Stimulated activated CD4-positive, alpha-beta T cell treated with anti-CD3 and anti-CD28 coated beads, Interleukin-1b, Interleukin-23, amount 100 ng/mL, for 4 hours (primary cell): ENCODE measurements around the gene ODF4.
"Not testable (repeated sequence)": the region's sequence is repeated elsewhere in the genome, so short reads cannot be mapped to it uniquely, and the experiment has no call there.

Experiments used
- DNase-seq, 2 donors: peaks; one replicate each; pipeline ENCODE4 v3.0.0-alpha.2; 2020; ENCODE audit warnings: low read depth in 2 of 2

Gene ODF4

GRCh38 chr17:8326511-8327302 lies 12.9 kb upstream of the ODF4 start:
- no peak for DNase-seq

DNA sequence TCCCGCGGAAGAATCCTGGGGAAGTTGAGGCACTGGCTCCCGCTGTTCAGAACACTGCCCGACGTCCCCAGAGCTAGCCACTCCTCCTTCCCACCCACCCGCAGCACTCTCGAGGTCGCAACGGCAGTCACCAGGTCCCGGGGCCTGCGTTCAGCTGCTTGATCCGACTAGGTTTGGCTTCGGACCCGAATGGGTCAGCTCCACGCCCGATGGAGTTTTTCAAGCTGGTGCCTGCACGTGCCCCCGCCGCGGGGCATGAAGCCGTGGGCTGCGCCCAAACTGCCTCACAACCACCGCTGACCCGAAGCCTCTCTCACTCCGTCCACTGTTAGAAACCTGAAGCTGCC lies 12.4 kb upstream of the ODF4 start:
- DNase-seq: no peak

DNA sequence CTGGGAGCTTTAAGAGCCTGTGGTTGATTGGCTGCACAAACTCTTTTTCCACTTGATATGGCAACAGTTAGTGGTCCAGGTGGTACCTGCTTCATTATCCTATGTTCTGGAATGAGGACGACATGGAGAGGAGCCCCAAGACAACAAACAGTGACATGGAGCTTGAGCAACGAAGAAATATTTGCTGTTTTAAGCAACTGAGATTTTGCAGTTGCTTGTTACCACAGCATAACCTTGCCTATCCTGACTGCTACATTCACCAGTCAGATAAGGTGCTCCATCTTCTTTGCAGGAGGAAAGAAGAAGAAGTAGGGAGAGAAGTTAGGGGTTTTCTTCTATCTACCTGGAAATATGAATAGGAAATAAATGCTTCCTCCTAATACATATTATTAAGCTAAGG lies 7.5 kb upstream of the ODF4 start:
- DNase-seq: no peak

- DNase-seq: no peak
Observed at GRCh38 chr17:8332688-8333087, 7.0 kb upstream of the ODF4 start.

DNA sequence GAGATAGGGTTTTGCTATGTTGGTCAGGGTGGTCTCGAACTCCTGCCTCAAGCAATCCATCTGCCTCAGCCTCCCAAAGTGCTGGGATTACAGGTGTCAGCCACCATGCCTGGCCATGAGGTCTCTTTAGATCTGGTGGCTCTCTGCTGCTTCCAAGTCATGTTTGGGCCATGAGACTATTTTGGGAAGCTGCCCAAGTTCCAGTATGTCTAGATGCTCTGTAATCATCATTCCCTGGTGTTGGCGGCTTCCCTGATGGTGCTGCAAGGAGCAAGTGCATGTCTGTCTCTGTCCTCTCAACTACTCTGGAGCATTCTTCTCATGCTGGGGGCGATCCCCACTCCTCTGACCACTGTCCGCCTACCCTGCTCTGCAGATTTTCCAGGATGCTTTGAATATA lies 6.4 kb upstream of the ODF4 start:
- DNase-seq: no peak

DNA sequence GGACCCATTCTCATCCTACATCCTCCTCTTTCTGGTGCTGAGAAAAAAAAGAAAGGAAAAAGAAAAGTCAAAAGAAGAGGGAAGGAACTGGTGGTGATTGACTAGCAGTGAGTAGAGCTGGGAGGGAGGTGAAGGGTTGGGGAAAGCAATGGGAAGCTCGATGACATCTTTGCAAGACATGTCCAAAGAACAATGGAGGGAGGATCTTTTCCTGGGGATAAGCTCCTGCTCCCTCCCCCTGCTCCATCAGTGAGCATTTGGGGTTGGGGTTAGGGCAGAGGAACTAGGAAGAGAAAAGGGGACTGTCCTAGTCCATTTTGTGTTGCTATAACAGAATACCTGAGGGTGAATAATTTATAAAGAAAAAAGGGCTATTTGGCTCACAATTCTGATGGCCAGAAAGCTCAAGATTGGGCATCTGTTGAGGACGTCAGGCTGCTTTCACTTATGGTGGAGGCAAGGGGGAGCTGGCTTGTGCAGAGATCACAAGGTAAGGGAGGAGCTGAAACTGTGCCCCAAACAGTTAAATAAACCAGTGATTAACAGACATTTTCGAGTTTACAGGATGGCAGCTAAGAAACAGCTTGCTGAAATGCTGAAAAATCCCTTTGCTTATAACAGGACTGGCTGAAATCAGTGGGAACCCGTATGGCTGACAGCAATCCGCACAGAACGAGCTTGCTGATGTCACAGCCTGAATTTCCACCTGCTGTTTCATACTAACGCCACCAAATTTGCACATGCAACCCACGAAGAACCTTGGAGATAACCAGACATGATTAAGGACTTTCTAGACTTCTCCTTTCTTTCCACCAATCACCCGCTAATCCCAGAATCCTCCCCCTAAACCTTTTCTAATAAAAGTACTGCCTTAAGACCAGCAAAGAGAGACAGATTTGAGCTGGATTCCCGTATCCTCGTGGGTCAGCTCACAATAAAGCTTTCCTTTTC lies 1.6 kb upstream of the ODF4 start:
- no peak for DNase-seq

DNA sequence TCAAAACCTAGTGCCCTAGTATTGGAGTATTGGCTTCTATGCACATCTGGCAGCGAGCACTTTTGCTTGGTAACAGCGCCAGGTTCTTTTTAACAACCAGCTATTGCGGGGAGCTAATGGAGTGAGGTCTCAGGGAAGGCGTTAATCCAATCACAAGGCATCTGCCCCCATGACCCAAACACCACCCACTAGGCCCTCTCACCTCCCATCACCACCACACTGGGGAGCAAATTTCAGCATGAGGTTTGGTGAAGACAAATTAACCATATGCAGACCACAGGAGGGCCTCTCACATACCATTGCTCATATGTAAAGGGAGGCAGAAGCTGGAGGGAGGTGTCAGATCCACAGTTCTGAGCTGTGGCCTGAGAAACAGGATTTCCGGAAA lies 893 bp upstream of the ODF4 start:
- DNase-seq: no peak

DNA sequence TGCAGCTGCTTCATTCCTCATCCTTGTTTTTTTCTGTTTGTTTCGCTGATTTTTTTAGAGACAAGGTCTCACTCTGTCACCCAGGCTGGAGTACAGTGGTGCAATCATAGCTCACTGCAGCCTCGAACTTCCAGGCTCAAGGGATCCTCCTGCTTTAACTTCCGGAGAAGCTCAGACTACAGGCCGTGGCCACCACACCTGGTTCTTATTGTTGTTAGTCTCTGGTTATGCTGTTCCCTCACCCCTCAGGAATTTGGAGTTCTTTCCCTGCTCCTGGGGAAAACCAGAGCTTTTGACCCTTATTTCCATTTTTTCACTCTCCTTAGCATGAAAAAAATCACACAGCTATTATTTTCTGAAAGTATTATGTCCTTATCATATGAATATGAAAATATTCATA lies 1.8 kb downstream of the ODF4 start:
- no peak for DNase-seq

GRCh38 chr17:8345052-8345690 lies 5.5 kb downstream of the ODF4 start:
- no peak for DNase-seq

DNA sequence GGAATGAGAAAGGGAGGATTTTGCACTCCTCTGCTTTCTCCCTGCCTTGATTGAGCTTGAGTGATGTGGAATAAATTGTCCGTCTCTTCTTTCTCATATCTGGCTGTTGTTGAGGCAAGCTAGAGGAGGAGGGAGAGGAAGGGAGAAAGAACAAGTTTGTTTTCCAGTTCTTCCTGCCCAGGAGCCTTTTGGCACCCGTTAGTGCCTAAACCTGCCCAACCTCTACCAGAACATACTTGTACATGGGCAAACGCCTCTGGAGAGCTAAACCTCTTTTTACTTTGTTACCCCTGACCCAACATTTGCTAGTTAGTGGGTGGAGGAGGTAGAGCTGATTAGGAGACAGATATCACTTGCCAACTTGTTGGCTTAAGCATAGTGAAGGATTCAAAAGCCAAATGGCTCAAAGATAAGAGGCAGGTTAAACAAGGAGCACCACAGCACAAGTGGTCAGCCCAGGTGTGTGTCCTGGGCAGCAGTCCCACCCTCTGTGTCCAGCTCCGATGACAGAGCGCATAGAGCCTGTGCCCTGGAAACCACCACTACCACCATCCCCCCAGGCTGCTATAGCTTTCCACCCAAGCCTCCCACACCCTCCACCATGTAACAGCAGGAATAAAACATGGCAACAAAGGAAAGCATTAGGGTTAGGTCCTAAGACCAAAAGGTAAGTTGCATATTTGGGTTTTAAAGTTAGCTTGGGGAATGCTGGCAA lies 6.5 kb downstream of the ODF4 start:
- no peak for DNase-seq

GRCh38 chr17:8347001-8347400 lies 7.4 kb downstream of the ODF4 start:
- DNase-seq: not testable (repeated sequence)

DNA sequence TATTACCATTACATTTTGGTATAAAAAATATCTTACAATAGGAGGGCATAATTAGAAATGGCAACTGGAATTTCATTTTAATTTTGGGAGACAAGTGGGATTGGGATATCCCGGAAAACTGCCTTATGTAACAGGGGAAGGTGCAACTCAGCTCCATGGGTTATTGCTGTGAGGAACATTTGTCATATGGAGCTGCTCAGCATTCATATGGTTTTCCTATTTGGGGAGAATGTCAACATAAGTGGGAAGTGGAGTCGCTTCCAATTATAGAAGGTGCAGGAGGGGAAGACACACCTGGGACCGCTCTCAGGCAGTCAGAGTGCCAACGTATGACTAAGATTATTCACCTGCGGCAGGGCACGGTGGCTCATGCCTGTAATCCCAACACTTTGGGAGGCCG lies 10.7 kb downstream of the ODF4 start:
- DNase-seq: no peak

- no peak for DNase-seq
Observed at GRCh38 chr17:8353736-8354135, 14.1 kb downstream of the ODF4 start.

DNA sequence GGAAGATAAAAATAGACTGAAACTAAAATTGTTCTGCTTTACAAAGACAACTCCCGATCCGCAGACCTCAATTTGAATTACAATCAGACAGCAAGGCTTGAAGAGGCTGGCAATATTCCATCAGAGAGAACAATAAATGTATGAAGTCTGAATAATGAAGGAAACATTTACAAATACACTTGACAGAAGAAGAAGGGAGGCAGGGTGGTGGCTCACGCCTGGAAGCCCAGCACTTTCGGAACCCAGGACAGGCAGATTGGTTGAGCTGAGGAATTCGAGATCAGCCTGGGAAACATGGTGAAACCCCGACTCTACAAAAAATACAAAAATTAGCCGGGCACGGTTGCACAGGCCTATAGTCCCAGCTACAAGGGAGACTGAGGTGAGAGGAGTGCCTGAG lies 14.6 kb downstream of the ODF4 start:
- DNase-seq: no peak

DNA sequence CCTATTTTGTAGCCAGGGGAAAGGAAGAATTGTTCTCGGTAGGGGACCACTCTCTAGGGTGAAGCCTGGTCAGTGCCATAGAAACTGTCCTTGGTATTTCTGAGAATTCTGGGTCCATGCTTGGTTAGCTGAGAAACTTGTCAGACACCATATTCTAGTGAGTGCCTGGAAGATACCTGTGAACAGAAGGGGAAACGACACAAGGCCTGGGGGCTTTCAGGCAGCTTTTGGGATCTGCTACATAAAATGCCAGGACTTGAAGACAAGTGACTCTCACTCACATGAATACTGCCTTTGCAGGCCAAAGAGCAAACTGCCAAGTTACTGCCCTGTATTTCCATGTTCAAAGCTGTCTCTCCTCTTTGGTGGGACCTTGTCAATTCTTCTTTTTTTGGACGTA lies 18.3 kb downstream of the ODF4 start:
- no peak for DNase-seq

- DNase-seq: no peak
Observed at GRCh38 chr17:8359769-8360168, 20.1 kb downstream of the ODF4 start.

GRCh38 chr17:8360260-8360659 lies 20.6 kb downstream of the ODF4 start:
- no peak for DNase-seq

DNA sequence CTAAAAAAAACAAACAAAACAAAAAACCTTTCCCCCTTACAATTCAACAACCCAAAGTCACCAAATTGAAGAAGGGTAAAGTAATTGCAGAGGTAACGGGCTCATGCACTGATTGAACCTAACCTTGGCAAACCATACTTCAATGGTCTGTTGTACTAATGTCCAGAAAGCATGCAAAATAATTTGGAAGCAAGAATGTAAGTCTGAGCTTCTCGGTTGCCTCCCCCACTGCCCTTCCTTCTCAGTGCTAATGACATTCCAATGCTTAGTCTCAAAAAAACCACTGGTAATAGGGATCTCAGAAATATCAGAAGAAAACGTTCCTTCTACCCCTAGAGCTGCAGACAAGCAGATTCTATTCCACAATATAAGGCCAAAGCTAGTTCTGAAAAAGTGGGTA lies 21.1 kb downstream of the ODF4 start:
- no peak for DNase-seq

GRCh38 chr17:8362651-8363332 lies 23.2 kb downstream of the ODF4 start:
- DNase-seq: no peak

DNA sequence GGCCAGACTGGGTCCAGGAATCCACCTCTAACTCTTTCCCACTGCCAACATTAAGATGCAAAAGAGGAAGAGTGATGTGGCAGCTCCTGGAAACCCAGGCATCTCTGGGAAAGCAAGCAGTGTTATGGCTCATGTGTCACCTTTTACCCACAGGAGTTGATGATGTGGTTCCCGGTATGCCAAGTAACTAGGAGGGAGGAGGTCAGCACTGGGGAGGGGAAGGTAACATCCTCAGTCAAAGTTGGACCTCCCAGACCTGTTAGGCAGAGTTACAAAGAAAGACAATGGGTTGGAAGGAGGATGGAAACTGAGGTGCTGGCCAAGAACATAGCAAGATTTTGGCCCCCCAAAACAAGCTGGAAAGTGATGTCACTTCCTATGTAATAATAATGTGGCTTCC lies 25.5 kb downstream of the ODF4 start:
- DNase-seq: no peak

GRCh38 chr17:8366231-8366630 lies 26.6 kb downstream of the ODF4 start:
- DNase-seq: no peak
